HG03139 (cell line): ENCODE data around the gene SORCS3.

Experiments
- ATAC-seq: cut with Tn5 transposase; IDR thresholded peaks from one replicate; pipeline ENCODE4 v1.9.1; 2021; ENCODE audit not compliant: unreplicated experiment

Gene SORCS3

DNA sequence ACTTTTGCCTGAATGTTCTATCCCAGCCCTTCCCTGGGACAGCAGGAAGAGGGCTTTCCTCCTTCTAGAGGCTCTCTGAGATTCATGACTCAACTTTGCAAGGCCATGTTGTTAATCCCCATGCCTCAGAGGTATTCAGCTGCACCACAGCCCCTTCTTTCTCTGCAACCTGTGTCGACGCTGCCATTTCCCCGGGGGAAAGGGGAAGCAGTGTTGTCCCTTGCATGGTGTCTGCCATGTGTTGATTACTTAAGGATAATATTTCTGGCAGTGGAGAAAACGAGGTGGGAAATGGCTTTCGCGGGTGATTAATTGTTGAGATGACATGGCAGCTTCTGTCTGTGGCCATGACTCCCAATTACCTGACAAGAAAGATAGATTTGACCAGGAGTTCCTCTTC is 133.1 kb downstream of the SORCS3 start:
- no peak for ATAC-seq

DNA sequence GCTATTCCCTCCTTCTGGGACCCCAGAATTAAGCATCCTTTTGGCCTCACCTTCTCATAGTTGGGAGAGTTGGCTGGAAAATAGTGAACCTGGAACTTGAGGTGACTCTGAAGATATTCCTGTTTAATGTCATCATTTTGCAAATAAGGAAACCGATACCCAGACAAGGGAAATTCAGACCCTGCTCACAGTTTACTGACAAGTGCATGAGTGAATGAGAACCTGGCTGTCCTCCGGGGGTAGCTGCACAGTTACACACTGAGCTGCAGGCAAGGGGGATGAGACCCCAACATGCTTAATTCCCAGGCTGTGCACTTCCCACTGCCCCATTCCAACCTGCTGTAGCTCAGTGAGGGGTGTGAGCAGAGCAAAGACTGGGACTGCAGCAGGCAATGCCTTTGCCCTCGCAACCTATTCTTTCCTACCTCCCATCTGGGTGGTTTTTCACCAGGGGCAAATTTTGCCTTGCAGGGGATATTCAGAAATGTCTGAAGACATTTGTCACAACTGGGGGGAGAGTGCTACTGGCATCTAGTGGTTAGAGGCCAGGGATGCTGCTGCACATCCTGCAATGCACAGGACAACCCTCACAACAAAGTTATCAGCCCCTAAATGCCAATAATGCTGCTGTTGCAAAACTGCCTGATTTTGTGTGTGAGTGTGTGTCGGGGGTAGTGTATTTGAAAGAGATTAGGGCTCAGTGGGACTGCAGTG is 136.2 kb downstream of the SORCS3 start:
- no peak for ATAC-seq

GRCh38 chr10:104778371-104778770 is 137.3 kb downstream of the SORCS3 start:
- no peak for ATAC-seq

GRCh38 chr10:104779701-104780100 is 138.6 kb downstream of the SORCS3 start:
- no peak for ATAC-seq

- no peak for ATAC-seq
Measured at GRCh38 chr10:104780165-104780564, 139.1 kb downstream of the SORCS3 start.

DNA sequence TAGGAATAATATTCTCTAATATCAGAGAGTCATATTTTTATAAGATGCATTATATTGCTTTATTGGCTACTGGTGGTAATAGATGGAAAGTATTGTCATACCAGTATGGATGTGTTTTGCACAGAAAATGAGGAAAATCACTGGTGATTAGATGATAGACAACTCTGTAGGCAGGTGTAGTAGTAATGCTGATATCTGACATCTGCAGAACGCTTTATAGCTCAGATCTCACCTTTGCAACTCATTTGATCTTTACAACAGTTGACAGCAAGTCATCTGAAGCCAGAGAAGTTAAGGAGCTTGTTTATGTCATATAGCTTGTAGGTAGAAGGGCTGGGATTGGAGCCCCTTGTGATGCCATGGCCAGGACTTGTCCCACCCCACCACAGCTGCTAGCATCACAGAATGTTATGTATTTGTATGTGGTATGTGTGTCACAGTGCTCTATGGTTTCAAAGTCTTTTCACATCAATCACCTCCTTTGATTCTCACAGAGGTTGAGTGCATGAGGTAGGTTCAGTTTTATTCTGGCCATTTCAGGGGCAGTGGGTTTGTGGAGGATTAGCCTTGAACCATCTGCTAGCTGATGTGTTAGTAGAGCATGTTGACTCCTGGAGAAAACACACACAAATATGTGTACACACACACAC is 140.0 kb downstream of the SORCS3 start:
- ATAC-seq = no peak

- no peak for ATAC-seq
Measured at GRCh38 chr10:104784452-104784851, 143.4 kb downstream of the SORCS3 start.

- no peak for ATAC-seq
Measured at GRCh38 chr10:104791471-104791870, 150.4 kb downstream of the SORCS3 start.

- ATAC-seq = no peak
Measured at GRCh38 chr10:104795411-104795810, 154.3 kb downstream of the SORCS3 start.

- no peak for ATAC-seq
Measured at GRCh38 chr10:104796823-104797222, 155.7 kb downstream of the SORCS3 start.

- no peak for ATAC-seq
Measured at GRCh38 chr10:104802941-104803340, 161.9 kb downstream of the SORCS3 start.

DNA sequence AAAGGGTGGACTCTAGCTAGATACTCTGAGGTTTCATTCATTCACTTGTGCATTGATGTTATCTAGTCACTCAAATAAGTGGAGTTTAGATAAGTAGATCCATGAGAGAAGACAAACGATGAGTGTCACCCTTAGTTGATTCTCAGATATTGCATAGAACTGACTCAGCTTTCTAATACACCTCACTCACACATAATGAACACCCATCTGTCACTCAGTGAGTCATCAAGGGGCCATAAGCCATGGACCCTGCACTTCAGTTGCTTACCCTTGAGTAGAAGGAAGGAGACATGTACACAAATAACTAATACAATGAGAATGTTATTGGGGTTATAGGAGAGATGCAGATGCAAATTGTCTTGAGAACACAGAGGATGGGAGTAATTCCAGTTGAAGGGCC is 163.8 kb downstream of the SORCS3 start:
- ATAC-seq = no peak

DNA sequence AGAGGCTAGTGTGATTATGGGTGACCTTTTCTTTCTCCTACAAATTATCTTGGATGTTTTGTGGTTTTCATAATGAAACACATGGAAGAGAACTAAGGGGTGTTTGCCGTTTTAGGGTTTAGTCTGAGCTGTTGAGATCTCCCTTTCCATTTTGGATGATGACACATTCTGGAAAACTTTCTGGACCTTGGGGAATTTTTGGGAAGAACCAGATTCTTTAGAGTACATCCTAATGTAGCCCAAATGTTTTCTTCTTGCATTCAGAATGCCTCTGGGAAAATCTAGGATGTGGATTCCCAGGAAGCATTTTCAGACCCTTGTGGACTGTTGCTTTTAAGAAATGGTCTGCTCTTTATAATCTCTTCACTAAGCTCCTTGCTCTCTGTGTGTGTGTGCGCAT is 165.7 kb downstream of the SORCS3 start:
- ATAC-seq = no peak

DNA sequence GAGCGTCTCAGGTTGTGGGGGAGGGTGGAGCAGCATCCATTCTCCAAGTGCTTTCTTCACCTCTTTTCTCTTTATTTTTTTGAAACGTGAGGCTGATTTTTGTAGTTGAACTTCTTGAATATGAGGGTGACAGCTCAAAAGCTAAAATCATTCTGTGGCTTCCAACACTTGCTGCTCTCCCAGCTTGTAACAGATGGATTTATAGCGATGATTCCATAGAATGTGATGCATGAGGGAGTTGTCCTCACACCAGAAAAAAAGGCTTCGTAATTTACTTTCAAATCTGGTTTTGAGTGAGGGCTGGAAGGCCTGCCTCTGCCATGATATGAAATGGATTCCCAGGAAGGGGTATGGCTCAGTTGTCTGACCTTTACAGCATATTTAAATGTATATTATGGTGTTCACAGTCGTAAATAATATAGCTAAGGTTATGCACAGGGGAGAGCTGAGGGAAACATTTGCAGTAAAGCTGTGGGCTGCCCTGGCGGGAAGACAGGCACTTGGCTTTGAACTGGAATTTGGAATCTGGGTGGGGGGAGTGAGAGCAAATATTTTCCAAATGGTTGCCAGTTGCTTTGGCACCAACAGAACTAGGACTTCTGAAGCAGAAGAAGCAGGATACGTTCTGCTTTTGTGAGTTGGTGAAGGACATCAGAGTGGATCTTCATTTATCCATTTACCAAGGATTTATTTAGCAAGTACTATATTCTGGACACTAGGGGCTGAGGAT is 166.7 kb downstream of the SORCS3 start:
- ATAC-seq = no peak

DNA sequence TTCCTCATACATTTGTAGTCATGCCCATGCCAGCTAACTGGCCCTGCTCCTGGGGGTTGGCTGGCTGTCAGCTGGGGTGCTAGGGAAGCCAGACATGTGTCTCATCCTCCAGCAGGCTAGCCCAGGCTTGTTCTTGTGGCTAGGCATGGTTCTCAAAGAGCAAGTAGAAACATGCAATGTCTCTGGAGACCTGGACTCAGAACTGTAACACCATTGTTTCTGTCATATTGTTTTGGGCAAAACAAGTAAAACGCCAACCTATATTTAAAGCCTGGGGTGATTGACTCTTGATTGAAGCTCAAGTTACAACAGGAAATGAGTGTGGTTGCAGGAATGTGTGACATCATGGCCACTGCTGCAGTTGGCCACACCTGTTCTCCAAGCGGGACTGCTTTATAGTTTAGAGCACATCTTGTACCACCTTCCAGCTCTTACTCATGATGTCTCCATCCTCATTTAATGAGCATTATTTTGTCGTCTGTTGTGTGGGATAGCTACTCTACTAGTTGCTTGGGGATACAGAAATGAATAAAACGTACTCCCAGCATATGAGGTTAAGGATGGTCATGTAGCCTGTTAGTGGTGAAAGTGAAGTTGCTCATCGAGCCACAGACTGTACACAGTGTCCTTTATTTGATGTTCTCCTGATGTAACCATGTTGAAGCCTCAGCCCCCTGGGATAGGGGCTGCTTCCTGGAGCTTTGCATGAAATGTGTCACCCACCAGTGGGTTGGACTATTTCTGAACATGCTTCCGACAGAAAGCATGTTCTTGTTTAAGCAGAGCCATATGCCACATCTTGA is 168.4 kb downstream of the SORCS3 start:
- ATAC-seq = peak; percentile 80

DNA sequence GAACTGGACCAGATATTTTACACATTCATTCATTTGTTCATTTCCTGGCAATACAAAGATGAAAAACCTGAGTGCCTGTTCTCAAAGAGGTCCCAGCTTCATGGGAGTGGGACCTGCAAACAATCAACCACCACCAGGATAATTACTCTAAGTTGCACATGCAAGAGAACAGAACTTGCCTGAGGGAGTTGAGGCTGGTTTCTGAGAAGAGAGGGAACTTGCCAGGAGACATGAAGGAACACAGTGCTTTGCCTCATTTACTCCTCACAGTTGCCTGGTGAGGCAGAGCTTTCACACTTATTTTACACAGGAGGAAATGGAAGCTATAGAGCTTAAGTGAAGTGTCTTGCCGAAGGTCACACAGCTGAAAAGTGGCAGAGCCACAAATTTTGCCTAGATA is 170.1 kb downstream of the SORCS3 start:
- no peak for ATAC-seq

DNA sequence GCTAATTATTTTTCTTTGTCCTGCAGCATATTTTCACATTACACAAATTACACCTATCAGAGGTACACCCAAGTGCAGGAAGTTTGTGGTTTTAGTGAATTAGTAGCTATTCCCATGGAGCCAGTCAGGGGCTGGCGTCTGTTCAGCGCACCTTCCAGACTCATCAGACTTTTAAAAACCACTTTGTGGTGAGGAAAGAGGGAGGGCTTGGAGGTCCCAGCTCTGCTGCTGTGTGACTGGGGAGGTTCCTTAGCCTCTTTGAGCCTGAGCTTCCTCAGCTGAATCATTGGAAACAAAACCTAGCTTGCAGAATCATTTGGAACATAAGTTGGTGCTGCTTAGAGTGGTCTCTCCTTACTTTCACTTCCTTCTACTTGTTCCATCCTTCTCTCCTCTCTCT is 175.4 kb downstream of the SORCS3 start:
- no peak for ATAC-seq

- ATAC-seq = no peak
Measured at GRCh38 chr10:104819731-104820130, 178.6 kb downstream of the SORCS3 start.

DNA sequence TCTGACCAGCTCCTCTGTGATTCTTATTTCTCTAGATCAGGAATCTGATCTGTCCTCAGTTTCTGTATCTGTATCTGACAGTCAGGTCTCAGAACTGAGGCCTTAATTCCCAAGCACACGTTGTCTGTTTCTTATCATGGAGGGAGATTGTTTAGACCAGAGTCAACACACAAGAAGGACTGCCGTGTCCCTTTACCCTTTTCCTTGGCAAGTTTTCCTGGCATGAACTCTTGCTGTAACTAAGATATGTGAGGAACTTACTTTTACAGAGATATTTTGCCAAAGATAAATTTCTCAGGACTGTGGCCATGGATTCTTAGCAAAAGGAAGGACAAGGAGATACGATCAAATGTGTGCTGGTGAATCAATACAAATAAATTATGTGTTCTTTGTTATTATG is 181.0 kb downstream of the SORCS3 start:
- no peak for ATAC-seq

DNA sequence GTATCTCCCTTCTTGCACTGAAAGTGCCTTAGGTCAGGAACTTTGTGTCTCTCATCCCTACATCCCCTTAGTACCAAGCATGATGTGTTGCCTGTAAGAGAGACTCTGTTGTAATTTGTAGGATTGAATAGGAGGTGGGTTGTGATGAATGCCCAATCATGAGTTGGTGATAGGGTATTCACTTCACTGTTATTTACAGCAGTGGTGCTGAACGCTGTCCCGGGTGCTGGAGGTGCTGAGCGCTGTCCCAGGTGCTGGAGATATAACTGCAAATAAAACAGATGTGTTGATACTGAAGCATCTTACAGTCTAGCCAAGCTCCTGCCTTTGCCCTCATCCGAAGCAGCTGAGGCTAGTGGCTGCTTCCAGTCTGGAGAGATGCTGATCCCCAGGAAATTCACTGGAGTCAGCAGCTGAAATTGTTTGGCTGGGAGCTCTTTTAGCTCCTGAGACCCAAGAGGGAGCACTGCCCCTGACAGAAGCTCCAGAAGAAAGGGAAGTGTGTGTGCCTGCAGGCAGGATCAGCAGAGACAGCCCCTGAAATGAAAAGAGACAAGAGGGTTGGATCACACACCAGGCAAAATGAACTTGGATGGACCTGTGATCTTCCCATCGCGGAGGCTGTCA is 183.4 kb downstream of the SORCS3 start:
- no peak for ATAC-seq

DNA sequence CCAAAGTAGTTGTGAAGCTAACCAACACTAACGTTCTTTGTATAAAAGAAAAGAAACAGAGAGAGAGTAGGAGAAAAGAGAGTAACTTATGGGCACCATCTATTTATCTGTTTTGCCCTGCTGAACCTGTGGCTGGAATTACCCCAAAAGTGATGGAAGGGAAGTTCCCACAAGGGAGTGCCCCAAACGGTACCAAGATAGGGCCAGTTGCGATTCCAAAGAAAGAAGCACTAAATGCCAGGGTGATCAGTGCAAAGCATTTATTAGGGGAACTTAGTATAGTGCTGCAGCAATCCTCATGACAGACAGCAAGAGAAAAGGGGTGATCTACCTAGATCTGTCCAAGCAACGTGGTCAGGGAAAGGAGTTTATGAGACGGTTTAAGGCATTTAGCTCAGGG is 190.2 kb downstream of the SORCS3 start:
- no peak for ATAC-seq
